H9 (cell line): Measurements from ENCODE around the gene C1QL1. TPM values are rescaled to one million over a fixed set of nuclear protein-coding genes. Genes with fewer than 3 reads are reported as not detected.
A peak's percentile ranks its signal among the peaks of the same experiment; 100 is the strongest.

ENCODE experiments used
- DNase-seq: peaks from one replicate; pipeline ENCODE4 v3.0.0-alpha.2; 2017
- H2AFZ ChIP-seq: one replicate; pipeline ENCODE4 v1.6.1; 2013; ENCODE audit warnings: mild to moderate bottlenecking, low read length, control low read depth, moderate library complexity
- H2AK5ac ChIP-seq: 2 replicates; pipeline ENCODE4 v1.6.1; 2013; ENCODE audit warnings: low read length, control low read depth, mixed read lengths; ENCODE audit not compliant: insufficient read length
- H2BK120ac ChIP-seq: one replicate; pipeline ENCODE4 v1.6.1; 2013; ENCODE audit warnings: low read depth, mild to moderate bottlenecking, low read length, control low read depth, inconsistent platforms; ENCODE audit not compliant: poor library complexity, severe bottlenecking
- H2BK12ac ChIP-seq: 2 replicates; pipeline ENCODE4 v1.6.1; 2013; ENCODE audit warnings: low read length, control low read depth, mixed read lengths, low read depth; ENCODE audit not compliant: insufficient read length
- H2BK15ac ChIP-seq: 2 replicates; pipeline ENCODE4 v1.6.1; 2013; ENCODE audit warnings: low read depth, low read length, control low read depth
- H2BK20ac ChIP-seq: one replicate; pipeline ENCODE4 v1.6.1; 2013; ENCODE audit warnings: low read depth, mild to moderate bottlenecking, low read length, control low read depth, inconsistent platforms; ENCODE audit not compliant: poor library complexity, severe bottlenecking
- H2BK5ac ChIP-seq: 2 replicates; pipeline ENCODE4 v1.6.1; 2013; ENCODE audit warnings: low read length, control low read depth, mixed read lengths; ENCODE audit not compliant: insufficient read length
- H3K14ac ChIP-seq: 2 replicates; pipeline ENCODE4 v1.6.1; 2013; ENCODE audit warnings: low read length, control low read depth; ENCODE audit not compliant: insufficient read depth
- H3K18ac ChIP-seq: 2 replicates; pipeline ENCODE4 v1.6.1; 2013; ENCODE audit warnings: low read depth, mild to moderate bottlenecking, mixed read lengths, low read length, control low read depth; ENCODE audit not compliant: insufficient read length
- H3K23ac ChIP-seq: 2 replicates; pipeline ENCODE4 v1.6.1; 2013; ENCODE audit warnings: low read length, control low read depth, mixed read lengths, low read depth; ENCODE audit not compliant: insufficient read length
- H3K23me2 ChIP-seq: 2 replicates; pipeline ENCODE4 v1.6.1; 2013; ENCODE audit warnings: low read depth, mild to moderate bottlenecking, mixed read lengths, low read length, control low read depth; ENCODE audit not compliant: insufficient read length, poor library complexity, severe bottlenecking
- H3K27ac ChIP-seq: 2 replicates; pipeline ENCODE4 v1.5.1; 2013; ENCODE audit warnings: low read length, control low read depth, mixed read lengths, low read depth; ENCODE audit not compliant: insufficient read length
- H3K27me3 ChIP-seq: 2 replicates; pipeline ENCODE4 v1.6.1; 2013; ENCODE audit warnings: low read length, control low read depth, inconsistent platforms; ENCODE audit not compliant: insufficient read depth
- H3K4ac ChIP-seq: 2 replicates; pipeline ENCODE4 v1.6.1; 2013; ENCODE audit warnings: low read depth, mild to moderate bottlenecking, control low read depth, inconsistent platforms, low read length, moderate library complexity
- H3K4me1 ChIP-seq: 2 replicates; pipeline ENCODE4 v1.6.1; 2013; ENCODE audit warnings: low read length, control low read depth, inconsistent platforms; ENCODE audit not compliant: insufficient read depth
- H3K4me2 ChIP-seq: 2 replicates; pipeline ENCODE4 v1.6.1; 2013; ENCODE audit warnings: low read length, control low read depth, mixed read lengths; ENCODE audit not compliant: insufficient read length, insufficient read depth
- H3K56ac ChIP-seq: 2 replicates; pipeline ENCODE4 v1.6.1; 2013; ENCODE audit warnings: low read depth, mild to moderate bottlenecking, mixed read lengths, low read length, control low read depth; ENCODE audit not compliant: insufficient read length
- H3K79me1 ChIP-seq: 2 replicates; pipeline ENCODE4 v1.6.1; 2013; ENCODE audit warnings: low read depth, mild to moderate bottlenecking, moderate library complexity, low read length, control low read depth, inconsistent platforms; ENCODE audit not compliant: insufficient read depth, poor library complexity, severe bottlenecking
- H3K79me2 ChIP-seq: 2 replicates; pipeline ENCODE4 v1.6.1; 2013; ENCODE audit warnings: low read length, control low read depth, inconsistent platforms; ENCODE audit not compliant: insufficient read depth
- H3K9ac ChIP-seq: 2 replicates; pipeline ENCODE4 v1.6.1; 2013; ENCODE audit warnings: low read length, control low read depth, mixed read lengths; ENCODE audit not compliant: insufficient read length; ENCODE audit errors: extremely low read depth
- H3K9me3 ChIP-seq: one replicate; pipeline ENCODE4 v1.6.1; 2013; ENCODE audit warnings: low read depth, low read length, inconsistent platforms; ENCODE audit not compliant: control insufficient read depth
- H3T11ph ChIP-seq: one replicate; pipeline ENCODE4 v1.6.1; 2013; ENCODE audit warnings: mild to moderate bottlenecking, low read length, control low read depth, inconsistent platforms
- H4K20me1 ChIP-seq: one replicate; pipeline ENCODE4 v1.6.1; 2013; ENCODE audit not compliant: control insufficient read depth, insufficient read length, insufficient read depth
- H4K5ac ChIP-seq: 2 replicates; pipeline ENCODE4 v1.6.1; 2013; ENCODE audit warnings: low read depth, mild to moderate bottlenecking, mixed read lengths, low read length, control low read depth; ENCODE audit not compliant: insufficient read length
- H4K8ac ChIP-seq: replicated peaks from 2 replicates; pipeline ENCODE4 v1.6.1; 2013; ENCODE audit warnings: low read length, control low read depth, mixed read lengths, low read depth; ENCODE audit not compliant: insufficient read length
- H4K91ac ChIP-seq: 2 replicates; pipeline ENCODE4 v1.6.1; 2013; ENCODE audit warnings: low read depth, mild to moderate bottlenecking, moderate library complexity, mixed read lengths, low read length, control low read depth; ENCODE audit not compliant: insufficient read length
- H3K27ac Mint-ChIP-seq, 3 experiments: 2 replicates in 2 of 3; 3 replicates in 1 of 3; pipeline ENCODE4 v1.8.0; 2020 to 2021; ENCODE audit warnings: mixed read lengths in 3 of 3, mild to moderate bottlenecking in 1 of 3, moderate library complexity in 1 of 3
- H3K27me3 Mint-ChIP-seq: 2 replicates; pipeline ENCODE4 v1.8.0; 2021; ENCODE audit warnings: low read depth, mild to moderate bottlenecking, moderate library complexity, mixed read lengths
- H3K36me3 Mint-ChIP-seq, 3 experiments: 2 replicates in 2 of 3; 3 replicates in 1 of 3; pipeline ENCODE4 v1.8.0; 2020 to 2021; ENCODE audit warnings: low read depth in 3 of 3, mixed read lengths in 3 of 3; ENCODE audit not compliant: insufficient read depth in 1 of 3
- H3K4me1 Mint-ChIP-seq, 2 experiments: 2 replicates each; pipeline ENCODE4 v1.8.0; 2020; ENCODE audit warnings: mixed read lengths in 2 of 2
- H3K4me3 Mint-ChIP-seq, 2 experiments: 2 replicates in 1 of 2; 3 replicates in 1 of 2; pipeline ENCODE4 v1.8.0; 2020 to 2021; ENCODE audit warnings: mild to moderate bottlenecking in 2 of 2, mixed read lengths in 2 of 2, moderate library complexity in 1 of 2
- H3K9me3 Mint-ChIP-seq, 2 experiments: 2 replicates in 1 of 2; 3 replicates in 1 of 2; pipeline ENCODE4 v1.8.0; 2020; ENCODE audit warnings: mild to moderate bottlenecking in 2 of 2, mixed read lengths in 2 of 2, moderate library complexity in 1 of 2
- CTCF ChIP-seq: fragments of 200-600 bp; sonication (generic); conservative IDR thresholded peaks from 3 replicates; pipeline ENCODE4 v1.8.0; 2021; ENCODE audit warnings: antibody characterized with exemption, mild to moderate bottlenecking
- whole genome bisulfite sequencing: extraction: QIAGEN DNeasy Blood & Tissue Kit; methylation state at CpG from one replicate; pipeline ENCODE4 v1.1.7; 2013; ENCODE audit warnings: missing lambda C conversion rate, low lambda C conversion rate, mixed read lengths; ENCODE audit not compliant: insufficient read length; ENCODE audit errors: extremely low coverage; 5-methylcytosine and 5-hydroxymethylcytosine counted together
- total RNA-seq: library from RNA; stranded (reverse); gene quantifications from 2 replicates; pipeline ENCODE4 v1.2.1, GENCODE V29; 2021

C1QL1 gene
- total RNA-seq, 1 experiment from 2014 or later = 6.0 TPM

- H3K27me3 ChIP-seq = peaks cover 4% of the 10 kb centered on the region; the same call in 1 of the 2 replicates
- no peak for TF ChIP-seq CTCF
- no peak overlapping the region for H3K4me3 Mint-ChIP-seq
- H3K18ac ChIP-seq = no peak overlapping the region
- H4K20me1 ChIP-seq = no peaks in the 10 kb centered on the region
- H4K8ac ChIP-seq = no peak overlapping the region
- no peak overlapping the region for H3K9ac ChIP-seq
- H3K9me3 Mint-ChIP-seq = no peaks in the 10 kb centered on the region
- H3K4ac ChIP-seq = no peak overlapping the region
- H2BK120ac ChIP-seq = no peak overlapping the region
- peak; percentile 38 for DNase-seq
- no peaks in the 10 kb centered on the region for H3K9me3 ChIP-seq
- H3K4me2 ChIP-seq = no peak overlapping the region
- no peak overlapping the region for H2BK5ac ChIP-seq
- WGBS = no CpG with 5 or more reads among the region's 19 CpGs
- no peak overlapping the region for H2BK20ac ChIP-seq
- H3K4me1 ChIP-seq = peaks cover 2% of the 10 kb centered on the region; the same call in 1 of the 2 replicates
- H2AK5ac ChIP-seq = no peak overlapping the region
- H3K79me1 ChIP-seq = no peaks in the 10 kb centered on the region
- peaks cover 46% of the 10 kb centered on the region for H3K27me3 Mint-ChIP-seq
- H4K91ac ChIP-seq = no peak overlapping the region
- H3K23ac ChIP-seq = no peak overlapping the region
- no peaks in the 10 kb centered on the region for H3K79me2 ChIP-seq
- H4K5ac ChIP-seq = no peak overlapping the region
- no peak overlapping the region for H2BK15ac ChIP-seq
- H3K27ac ChIP-seq = no peak overlapping the region
- H3T11ph ChIP-seq = no peak overlapping the region
- H2AFZ ChIP-seq = no peak overlapping the region
- H3K23me2 ChIP-seq = peaks cover 6% of the 10 kb centered on the region
- no peak overlapping the region for H2BK12ac ChIP-seq
- peaks cover 8 to 10% of the 10 kb centered on the region in 2 experiments; a peak in 3 of 4 replicates for H3K4me1 Mint-ChIP-seq
- H3K14ac ChIP-seq = no peak overlapping the region; the same call in 1 of the 2 replicates
- H3K36me3 Mint-ChIP-seq = no peaks in the 10 kb centered on the region
- H3K56ac ChIP-seq = no peak overlapping the region
- H3K27ac Mint-ChIP-seq = no peak overlapping the region
Observed at GRCh38 chr17:44914698-44915271, 53.3 kb downstream of the C1QL1 start.
